ENCODE measurements around the gene GSTA1. TPM values are rescaled to one million over a fixed set of nuclear protein-coding genes. Genes with fewer than 3 reads are reported as not detected.

The GSTA1 gene
- total and polyA plus RNA-seq, 9 of the 15 experiments (the other 6 are each of a cell fraction or from before 2014, with no cell fraction given) = 0.42 TPM; not detected in 8

DNA sequence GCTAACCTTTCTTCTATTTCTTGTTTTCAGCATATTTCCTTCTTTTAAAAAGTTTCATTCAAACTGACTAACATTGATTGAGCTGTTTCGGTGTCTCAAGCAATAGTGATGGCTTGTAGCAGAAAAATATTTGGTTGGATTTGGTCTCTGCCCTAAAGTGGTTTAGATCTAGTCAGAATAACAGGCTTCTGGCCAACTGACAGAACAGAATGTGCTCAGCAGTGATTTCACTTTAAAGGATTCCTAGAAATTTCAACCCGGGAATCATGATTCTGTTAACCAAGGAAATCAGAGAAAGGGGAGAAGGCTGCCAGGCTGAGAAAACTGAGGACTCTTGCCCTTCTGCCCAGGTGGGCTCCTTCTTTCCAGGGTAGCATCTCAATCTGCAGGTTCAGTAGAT is 16.6 kb upstream of the GSTA1 start:
- H3K9ac ChIP-seq (ENCODE audit: insufficient read depth in 1 of 2, low read depth in 2 of 2, low read length in 2 of 2) = no peak overlapping the region
- in situ Hi-C loops (cut with MboI) (no loop called here), intact Hi-C loops (cut with micrococcal nuclease) (no loop called here)
- H3K4me1 ChIP-seq (replicated peaks in 1 of 2; ENCODE audit: control insufficient read depth in 2 of 2, insufficient read depth in 2 of 2, low read length in 2 of 2) = no peaks in the 10 kb centered on the region
- ChIA-PET CTCF (ENCODE audit: low intra/inter-chr PET ratio) (no interaction called here), POLR2A (interaction anchor here (0.8 kb wide), 1 partner anchor 18 kb away, joined by 3 read pairs; no protein-coding TSS in a partner anchor)
- no TSS peak for BruUV-seq (replicated peaks)
- H3K9me3 ChIP-seq (replicated peaks; ENCODE audit: control insufficient read depth, insufficient read depth, low read depth, low read length) = no peaks in the 10 kb centered on the region
- no peaks in the 10 kb centered on the region for H3K9me1 ChIP-seq (ENCODE audit: control insufficient read depth, insufficient read depth, low read length)
- ATAC-seq (no peak), DNase-seq (ENCODE audit: extremely low read depth in 1 of 4, low spot score in 3 of 4) (no peak), FAIRE-seq (no peak)
- H3K27me3 ChIP-seq (ENCODE audit: control insufficient read depth in 2 of 2, insufficient read depth in 2 of 2, low read length in 2 of 2) = 0 out of 5 replicates have a peak, but pooled peaks cover 0 to 5% of the 10 kb centered on the region in 2 experiments
- H3K27ac ChIP-seq (ENCODE audit: extremely low read depth, low read depth, low read length) = no peak overlapping the region
- H2AFZ ChIP-seq (ENCODE audit: low read depth, low read length) = no peak overlapping the region
- H3K36me3 ChIP-seq (ENCODE audit: control insufficient read depth, insufficient read depth, low read length) = no peaks in the 10 kb centered on the region
- no peak overlapping the region for H3K4me2 ChIP-seq (ENCODE audit: insufficient read depth, low read length)
- H3K79me2 ChIP-seq (ENCODE audit: control insufficient read depth, insufficient read depth, low read length) = no peaks in the 10 kb centered on the region
- H3K4me3 ChIP-seq = no peak overlapping the region
- no peaks in the 10 kb centered on the region for H4K20me1 ChIP-seq (replicated peaks; ENCODE audit: control insufficient read depth, insufficient read depth, low read length)
- WGBS (ENCODE audit: insufficient coverage, low coverage, missing lambda C conversion rate) = 0% methylated on average over 2 of the region's 2 CpGs
- TF ChIP-seq RB1 (IDR thresholded peaks at IDR 0.05; ENCODE audit: low read depth) (no peak), SIRT6 (IDR thresholded peaks at IDR 0.05; ENCODE audit: low read depth, low read length) (no peak), SETDB1 (IDR thresholded peaks at IDR 0.05; ENCODE audit: low read length) (no peak), FOXJ2 (tag; IDR thresholded peaks at IDR 0.05) (no peak), PCBP1 (IDR thresholded peaks at IDR 0.05; ENCODE audit: low read depth, low read length, poor library complexity, severe bottlenecking) (no peak), ZNF239 (CRISPR knock-in tag; IDR thresholded peaks at IDR 0.05) (no peak), ZNF212 (CRISPR knock-in tag; IDR thresholded peaks at IDR 0.05) (no peak), CREBBP (IDR thresholded peaks at IDR 0.05; ENCODE audit: low read depth, low read length) (no peak), MEF2D (tag; conservative IDR thresholded peaks at IDR 0.05; ENCODE audit: low read depth) (no peak), SAFB (IDR thresholded peaks at IDR 0.05; ENCODE audit: borderline replicate concordance, low read depth, low read length) (no peak), EHMT2 (IDR thresholded peaks at IDR 0.05) (no peak), JUN (IDR thresholded peaks at IDR 0.05; ENCODE audit: borderline replicate concordance, low read depth, low read length) (no peak), JUN (CRISPR knock-in tag; IDR thresholded peaks at IDR 0.05; ENCODE audit: borderline replicate concordance) (no peak), RBM22 (IDR thresholded peaks at IDR 0.05; ENCODE audit: low read depth, low read length, poor library complexity, severe bottlenecking) (no peak), USF2 (CRISPR knock-in tag; IDR thresholded peaks at IDR 0.05) (no peak)
- TF ChIP-seq, protein P1, sequence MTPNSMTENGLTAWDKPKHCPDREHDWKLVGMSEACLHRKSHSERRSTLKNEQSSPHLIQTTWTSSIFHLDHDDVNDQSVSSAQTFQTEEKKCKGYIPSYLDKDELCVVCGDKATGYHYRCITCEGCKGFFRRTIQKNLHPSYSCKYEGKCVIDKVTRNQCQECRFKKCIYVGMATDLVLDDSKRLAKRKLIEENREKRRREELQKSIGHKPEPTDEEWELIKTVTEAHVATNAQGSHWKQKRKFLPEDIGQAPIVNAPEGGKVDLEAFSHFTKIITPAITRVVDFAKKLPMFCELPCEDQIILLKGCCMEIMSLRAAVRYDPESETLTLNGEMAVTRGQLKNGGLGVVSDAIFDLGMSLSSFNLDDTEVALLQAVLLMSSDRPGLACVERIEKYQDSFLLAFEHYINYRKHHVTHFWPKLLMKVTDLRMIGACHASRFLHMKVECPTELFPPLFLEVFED (CRISPR knock-in tag; conservative IDR thresholded peaks at IDR 0.05) = no peak
- TF ChIP-seq, protein P2, sequence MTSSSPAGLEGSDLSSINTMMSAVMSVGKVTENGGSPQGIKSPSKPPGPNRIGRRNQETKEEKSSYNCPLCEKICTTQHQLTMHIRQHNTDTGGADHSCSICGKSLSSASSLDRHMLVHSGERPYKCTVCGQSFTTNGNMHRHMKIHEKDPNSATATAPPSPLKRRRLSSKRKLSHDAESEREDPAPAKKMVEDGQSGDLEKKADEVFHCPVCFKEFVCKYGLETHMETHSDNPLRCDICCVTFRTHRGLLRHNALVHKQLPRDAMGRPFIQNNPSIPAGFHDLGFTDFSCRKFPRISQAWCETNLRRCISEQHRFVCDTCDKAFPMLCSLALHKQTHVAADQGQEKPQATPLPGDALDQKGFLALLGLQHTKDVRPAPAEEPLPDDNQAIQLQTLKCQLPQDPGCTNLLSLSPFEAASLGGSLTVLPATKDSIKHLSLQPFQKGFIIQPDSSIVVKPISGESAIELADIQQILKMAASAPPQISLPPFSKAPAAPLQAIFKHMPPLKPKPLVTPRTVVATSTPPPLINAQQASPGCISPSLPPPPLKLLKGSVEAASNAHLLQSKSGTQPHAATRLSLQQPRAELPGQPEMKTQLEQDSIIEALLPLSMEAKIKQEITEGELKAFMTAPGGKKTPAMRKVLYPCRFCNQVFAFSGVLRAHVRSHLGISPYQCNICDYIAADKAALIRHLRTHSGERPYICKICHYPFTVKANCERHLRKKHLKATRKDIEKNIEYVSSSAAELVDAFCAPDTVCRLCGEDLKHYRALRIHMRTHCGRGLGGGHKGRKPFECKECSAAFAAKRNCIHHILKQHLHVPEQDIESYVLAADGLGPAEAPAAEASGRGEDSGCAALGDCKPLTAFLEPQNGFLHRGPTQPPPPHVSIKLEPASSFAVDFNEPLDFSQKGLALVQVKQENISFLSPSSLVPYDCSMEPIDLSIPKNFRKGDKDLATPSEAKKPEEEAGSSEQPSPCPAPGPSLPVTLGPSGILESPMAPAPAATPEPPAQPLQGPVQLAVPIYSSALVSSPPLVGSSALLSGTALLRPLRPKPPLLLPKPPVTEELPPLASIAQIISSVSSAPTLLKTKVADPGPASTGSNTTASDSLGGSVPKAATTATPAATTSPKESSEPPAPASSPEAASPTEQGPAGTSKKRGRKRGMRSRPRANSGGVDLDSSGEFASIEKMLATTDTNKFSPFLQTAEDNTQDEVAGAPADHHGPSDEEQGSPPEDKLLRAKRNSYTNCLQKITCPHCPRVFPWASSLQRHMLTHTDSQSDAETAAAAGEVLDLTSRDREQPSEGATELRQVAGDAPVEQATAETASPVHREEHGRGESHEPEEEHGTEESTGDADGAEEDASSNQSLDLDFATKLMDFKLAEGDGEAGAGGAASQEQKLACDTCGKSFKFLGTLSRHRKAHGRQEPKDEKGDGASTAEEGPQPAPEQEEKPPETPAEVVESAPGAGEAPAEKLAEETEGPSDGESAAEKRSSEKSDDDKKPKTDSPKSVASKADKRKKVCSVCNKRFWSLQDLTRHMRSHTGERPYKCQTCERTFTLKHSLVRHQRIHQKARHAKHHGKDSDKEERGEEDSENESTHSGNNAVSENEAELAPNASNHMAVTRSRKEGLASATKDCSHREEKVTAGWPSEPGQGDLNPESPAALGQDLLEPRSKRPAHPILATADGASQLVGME (CRISPR knock-in tag; IDR thresholded peaks at IDR 0.05) = no peak

All from K562 (cell line).